GM18868 (cell line): ENCODE data around the gene AAK1.
"Not testable (repeated sequence)": the region's sequence is repeated elsewhere in the genome, so short reads cannot be mapped to it uniquely, and the experiment has no call there.

ENCODE experiments used
- ATAC-seq: cut with Tn5 transposase; IDR thresholded peaks from one replicate; pipeline ENCODE4 v1.9.1; 2021; ENCODE audit warnings: mild to moderate bottlenecking, moderate library complexity; ENCODE audit not compliant: unreplicated experiment

The AAK1 gene

GRCh38 chr2:69628325-69629021 lies 15.1 kb downstream of the AAK1 start:
- ATAC-seq: no peak

GRCh38 chr2:69625078-69625795 lies 18.3 kb downstream of the AAK1 start:
- ATAC-seq: no peak

GRCh38 chr2:69624611-69625010 lies 18.9 kb downstream of the AAK1 start:
- ATAC-seq: no peak

- ATAC-seq: no peak
Measured at GRCh38 chr2:69624131-69624530, 19.4 kb downstream of the AAK1 start.

- no peak for ATAC-seq
Measured at GRCh38 chr2:69623236-69623635, 20.3 kb downstream of the AAK1 start.

- ATAC-seq: not testable (repeated sequence)
Measured at GRCh38 chr2:69622805-69623204, 20.7 kb downstream of the AAK1 start.

- ATAC-seq: not testable (repeated sequence)
Measured at GRCh38 chr2:69622017-69622540, 21.5 kb downstream of the AAK1 start.

GRCh38 chr2:69621440-69621839 lies 22.1 kb downstream of the AAK1 start:
- ATAC-seq: no peak

GRCh38 chr2:69620870-69621269 lies 22.7 kb downstream of the AAK1 start:
- no peak for ATAC-seq

GRCh38 chr2:69619725-69620124 lies 23.8 kb downstream of the AAK1 start:
- peak; percentile 38 for ATAC-seq

GRCh38 chr2:69618362-69618761 lies 25.2 kb downstream of the AAK1 start:
- ATAC-seq: no peak

GRCh38 chr2:69617744-69618143 lies 25.8 kb downstream of the AAK1 start:
- ATAC-seq: no peak

GRCh38 chr2:69616755-69617154 lies 26.8 kb downstream of the AAK1 start:
- ATAC-seq: peak; percentile 49

- ATAC-seq: no peak
Measured at GRCh38 chr2:69615969-69616368, 27.6 kb downstream of the AAK1 start.

- no peak for ATAC-seq
Measured at GRCh38 chr2:69615078-69615625, 28.4 kb downstream of the AAK1 start.

GRCh38 chr2:69612707-69613106 lies 30.8 kb downstream of the AAK1 start:
- no peak for ATAC-seq

GRCh38 chr2:69612200-69612599 lies 31.3 kb downstream of the AAK1 start:
- no peak for ATAC-seq

- no peak for ATAC-seq
Measured at GRCh38 chr2:69608109-69608508, 35.4 kb downstream of the AAK1 start.

GRCh38 chr2:69606771-69607170 lies 36.8 kb downstream of the AAK1 start:
- ATAC-seq: not testable (repeated sequence)

- ATAC-seq: no peak
Measured at GRCh38 chr2:69605284-69605683, 38.3 kb downstream of the AAK1 start.

- ATAC-seq: no peak
Measured at GRCh38 chr2:69604836-69605235, 38.7 kb downstream of the AAK1 start.
